GM18909 (cell line): Measurements from ENCODE around the gene DHRS9.
A peak's percentile ranks its signal among the peaks of the same experiment; 100 is the strongest.

ENCODE experiments used
- ATAC-seq: cut with Tn5 transposase; IDR thresholded peaks from one replicate; pipeline ENCODE4 v1.9.1; 2021; ENCODE audit warnings: mild to moderate bottlenecking; ENCODE audit not compliant: unreplicated experiment, poor library complexity

The DHRS9 gene

GRCh38 chr2:169065422-169065821 is 3.9 kb upstream of the DHRS9 start:
- no peak for ATAC-seq

GRCh38 chr2:169065864-169066517 is 3.4 kb upstream of the DHRS9 start:
- no peak for ATAC-seq

GRCh38 chr2:169066897-169067296 is 2.5 kb upstream of the DHRS9 start:
- no peak for ATAC-seq

GRCh38 chr2:169069833-169070232 is 470 bp downstream of the DHRS9 start:
- ATAC-seq: no peak

GRCh38 chr2:169071455-169071854 is 2.1 kb downstream of the DHRS9 start:
- ATAC-seq: no peak

GRCh38 chr2:169072163-169072925 is 3.0 kb downstream of the DHRS9 start:
- peak; percentile 54 for ATAC-seq

GRCh38 chr2:169073211-169073962 is 4.0 kb downstream of the DHRS9 start:
- ATAC-seq: no peak

- peak; percentile 40 for ATAC-seq
Observed at GRCh38 chr2:169073963-169074751, 4.8 kb downstream of the DHRS9 start.

GRCh38 chr2:169077674-169078240 is 8.4 kb downstream of the DHRS9 start:
- no peak for ATAC-seq

GRCh38 chr2:169080250-169081069 is 11.1 kb downstream of the DHRS9 start:
- peak; percentile 94 for ATAC-seq

- no peak for ATAC-seq
Observed at GRCh38 chr2:169081551-169081950, 12.2 kb downstream of the DHRS9 start.

GRCh38 chr2:169082995-169083394 is 13.6 kb downstream of the DHRS9 start:
- ATAC-seq: peak; percentile 59

- ATAC-seq: no peak
Observed at GRCh38 chr2:169086893-169087467, 17.6 kb downstream of the DHRS9 start.

GRCh38 chr2:169087757-169088379 is 18.5 kb downstream of the DHRS9 start:
- ATAC-seq: no peak

- ATAC-seq: no peak
Observed at GRCh38 chr2:169089182-169089581, 19.8 kb downstream of the DHRS9 start.

- ATAC-seq: no peak
Observed at GRCh38 chr2:169090133-169090820, 20.9 kb downstream of the DHRS9 start.

- ATAC-seq: no peak
Observed at GRCh38 chr2:169091256-169091655, 21.9 kb downstream of the DHRS9 start.
